Measurements from ENCODE around the gene FRRS1L.
"Not testable (repeated sequence)": the region's sequence is repeated elsewhere in the genome, so short reads cannot be mapped to it uniquely, and the experiment has no call there.

The FRRS1L gene

GRCh38 chr9:109129470-109130197, 37.4 kb downstream of the FRRS1L start:
- no peak for DNase-seq

DNA sequence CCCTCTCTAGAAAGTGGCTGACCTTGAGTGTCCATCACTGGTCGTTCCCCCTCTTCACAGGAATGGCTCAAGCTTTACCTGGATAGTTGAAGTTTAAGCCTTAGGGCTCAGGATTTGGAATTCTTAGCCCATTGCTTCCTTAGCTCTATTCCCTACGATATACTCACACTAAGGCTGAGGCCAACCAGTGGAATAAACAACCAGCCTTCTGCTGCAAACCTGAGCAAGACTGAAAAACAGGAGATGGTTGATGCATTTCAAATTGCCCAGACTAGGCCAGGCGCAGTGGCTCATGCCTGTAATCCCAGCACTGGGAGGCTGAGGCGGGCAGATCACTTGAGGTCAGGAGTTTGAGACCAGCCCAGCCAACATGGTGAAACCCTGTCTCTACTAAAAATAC, 40.4 kb downstream of the FRRS1L start:
- DNase-seq: not testable (repeated sequence)

- DNase-seq: no peak
Measured at GRCh38 chr9:109124121-109124520, 42.9 kb downstream of the FRRS1L start.

GRCh38 chr9:109122726-109123621, 44.1 kb downstream of the FRRS1L start:
- no peak for DNase-seq

- DNase-seq: no peak
Measured at GRCh38 chr9:109121232-109121796, 45.7 kb downstream of the FRRS1L start.

DNA sequence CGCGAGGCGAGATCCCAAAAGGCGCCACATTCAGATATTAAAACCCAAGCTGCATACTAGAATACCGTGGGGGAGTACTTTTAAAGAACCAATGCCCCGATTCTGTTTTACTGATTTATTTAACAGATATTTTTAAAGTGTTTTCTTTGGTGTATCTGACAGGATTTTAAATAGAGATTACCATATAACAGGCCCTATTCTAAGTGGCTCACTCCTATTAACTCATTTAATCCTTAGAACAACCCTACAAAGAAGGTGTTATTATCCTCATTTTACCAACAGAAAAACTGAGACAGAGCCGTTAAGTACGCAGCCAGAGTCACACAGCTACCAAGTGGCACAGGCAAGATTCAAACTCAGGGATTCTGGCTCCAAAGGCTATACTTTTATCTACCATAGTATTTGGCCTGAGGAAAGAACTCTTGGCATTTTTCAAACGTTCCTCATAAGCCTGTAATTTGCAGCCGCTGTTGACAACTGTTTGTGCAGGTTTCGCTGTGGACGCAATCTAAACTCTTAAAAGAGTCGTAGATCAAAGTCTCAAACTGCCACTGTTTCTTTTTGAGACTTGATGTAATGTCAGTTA, 46.8 kb downstream of the FRRS1L start:
- DNase-seq: no peak

- peak; percentile 66 to 97 for DNase-seq
Measured at GRCh38 chr9:109119439-109120203, 47.4 kb downstream of the FRRS1L start, which contains the start of gene TMEM245. TMEM245 (minus strand) TSS chr9:109119947; CDS start chr9:109119913, 34 bp downstream.

DNA sequence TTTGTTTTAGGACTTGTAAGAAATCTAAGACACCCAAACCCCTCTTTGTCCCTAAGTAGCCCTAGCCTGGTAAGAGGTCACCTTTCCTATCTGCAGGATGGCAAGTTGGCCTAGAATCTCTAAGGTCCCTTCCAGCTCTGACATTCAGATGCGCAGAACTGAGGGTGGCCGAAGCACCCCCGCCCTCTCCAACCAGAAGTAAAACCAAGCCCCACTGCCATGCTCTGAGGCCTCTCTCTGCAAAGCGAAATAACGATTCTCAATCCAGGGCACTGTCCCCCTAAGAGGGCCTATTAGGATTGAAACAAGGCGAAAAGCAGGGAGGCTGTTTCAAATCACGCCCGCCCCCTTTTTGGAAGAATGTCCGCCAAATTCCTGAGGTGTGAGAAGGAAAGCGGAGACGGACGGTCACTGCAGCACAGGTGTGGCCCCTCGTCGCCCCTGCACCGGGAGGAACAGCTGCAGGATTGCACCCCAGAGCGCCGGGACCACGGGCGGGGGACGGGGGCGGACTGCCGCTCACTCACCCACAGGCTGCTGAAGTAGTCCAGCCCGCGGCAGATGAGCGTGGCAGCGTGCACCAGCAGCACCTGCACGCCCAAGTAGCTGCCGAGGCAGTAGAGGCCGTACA, 48.1 kb downstream of the FRRS1L start:
- DNase-seq: no peak

GRCh38 chr9:109117856-109118807, 48.9 kb downstream of the FRRS1L start:
- no peak for DNase-seq

- DNase-seq: no peak
Measured at GRCh38 chr9:109115931-109116526, 51.0 kb downstream of the FRRS1L start.

DNA sequence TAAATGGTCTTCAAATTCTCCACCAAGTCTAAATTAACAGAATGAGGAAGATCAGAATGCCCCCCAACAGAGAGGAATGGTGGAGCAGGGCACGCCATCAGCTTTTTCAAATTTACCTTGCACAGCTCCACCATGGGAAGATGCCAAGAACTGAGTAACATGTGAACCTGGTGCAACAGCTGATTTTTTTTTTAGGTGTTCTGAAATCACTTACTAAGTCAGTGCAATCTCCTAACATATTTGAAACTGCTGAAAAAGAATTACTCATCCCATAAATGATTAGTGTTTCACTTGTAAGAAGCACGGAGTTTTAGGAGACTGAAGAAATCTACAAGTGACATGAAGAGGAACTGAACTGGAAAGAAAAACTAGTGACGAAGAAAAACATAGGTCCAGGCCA, 52.4 kb downstream of the FRRS1L start:
- DNase-seq: no peak

- DNase-seq: no peak
Measured at GRCh38 chr9:109113892-109114609, 53.0 kb downstream of the FRRS1L start.

GRCh38 chr9:109113254-109113653, 53.8 kb downstream of the FRRS1L start:
- DNase-seq: no peak

GRCh38 chr9:109110329-109111021, 56.6 kb downstream of the FRRS1L start:
- DNase-seq: no peak

DNA sequence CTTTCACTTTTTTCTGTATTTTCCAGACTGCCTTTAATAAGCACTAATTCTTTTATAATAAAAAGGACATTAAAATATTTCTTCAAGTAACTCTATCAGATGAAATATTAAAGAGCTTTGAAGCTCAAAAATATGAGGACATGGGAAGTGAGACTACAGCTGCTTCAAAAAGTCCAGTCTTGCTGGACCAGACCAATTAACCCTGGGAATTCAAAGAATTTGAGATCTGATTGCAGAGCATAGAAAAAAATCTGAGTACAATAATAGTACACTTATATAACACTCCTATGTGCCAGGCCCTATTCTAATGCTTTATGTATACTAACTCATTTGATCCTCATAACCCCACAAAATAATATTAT, 57.1 kb downstream of the FRRS1L start:
- no peak for DNase-seq

DNA sequence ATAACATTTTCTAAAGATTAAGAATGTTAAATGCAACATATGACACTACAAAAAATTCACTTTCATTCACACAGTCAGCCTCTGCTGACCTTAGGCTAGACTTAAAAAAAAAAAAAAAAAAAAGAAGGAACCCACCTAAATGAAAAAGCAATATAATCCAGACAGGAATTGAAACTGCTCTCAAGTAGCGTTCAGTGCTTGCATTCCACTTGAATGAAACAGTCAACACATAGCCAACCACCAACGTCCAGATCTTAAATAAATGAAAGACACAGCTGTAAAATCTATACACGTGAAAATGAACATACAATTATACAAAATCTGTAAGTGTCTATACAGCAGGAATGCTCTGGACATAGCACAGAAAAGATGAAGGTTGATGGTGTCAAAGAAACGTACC, 58.7 kb downstream of the FRRS1L start:
- no peak for DNase-seq

DNA sequence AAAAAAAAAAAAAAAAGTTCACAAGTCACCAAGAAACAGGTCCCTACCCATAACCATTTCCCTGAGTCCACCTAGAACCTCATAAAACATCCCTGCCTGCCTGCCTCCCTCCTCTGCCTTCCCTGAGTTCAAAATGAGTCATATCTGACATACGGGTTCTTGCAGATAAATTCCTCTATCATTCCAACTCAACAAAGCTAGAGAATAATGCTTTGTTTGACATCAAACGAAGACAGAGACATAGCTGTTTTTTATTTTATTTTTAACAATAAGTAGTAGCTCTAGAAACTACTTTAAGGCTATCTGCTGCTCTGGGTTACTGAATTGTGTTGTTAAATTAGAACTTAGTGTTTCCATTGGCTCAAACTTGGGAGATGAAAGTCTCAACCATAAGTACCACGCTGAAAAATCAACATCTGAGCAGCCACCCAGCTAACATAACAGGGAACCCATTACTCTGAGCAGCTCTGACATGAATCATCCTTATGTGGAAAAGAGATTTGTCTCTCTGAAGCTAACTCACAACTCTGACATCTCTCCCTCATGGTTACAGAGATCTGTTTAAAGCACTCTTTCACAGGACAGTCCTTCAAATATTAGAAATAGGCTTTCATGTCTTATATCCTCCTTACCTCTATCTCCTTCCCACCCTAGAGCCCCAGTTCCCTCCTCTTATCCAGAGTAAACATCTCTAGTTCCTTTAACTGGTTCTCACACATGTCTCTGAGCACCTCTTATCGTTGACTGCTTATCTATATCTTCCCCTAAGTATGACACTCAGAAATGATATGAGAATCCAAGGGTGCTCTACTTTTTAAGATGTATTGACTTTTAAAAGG, 59.4 kb downstream of the FRRS1L start:
- no peak for DNase-seq

DNA sequence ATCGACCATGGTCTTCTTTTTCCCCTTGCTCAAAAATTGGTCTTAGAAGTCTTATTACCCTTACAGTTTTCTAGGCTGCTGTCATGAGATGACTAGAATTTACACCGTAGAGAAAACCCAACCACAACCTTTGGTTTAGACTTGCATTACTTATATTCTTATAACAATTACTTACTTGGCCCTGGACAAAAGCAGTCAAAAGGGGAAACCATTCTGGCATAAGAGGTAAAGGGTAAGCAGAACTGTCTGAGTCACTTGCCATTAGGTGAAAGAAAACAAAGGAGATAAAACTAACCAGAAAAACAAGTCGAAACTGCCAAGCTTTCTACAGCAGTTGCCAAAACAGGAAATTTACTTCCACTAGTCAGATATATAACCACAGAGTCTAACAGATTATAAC, 65.2 kb downstream of the FRRS1L start:
- peak in 1 of 2 donors; percentile 58 for DNase-seq
